Coronary artery (tissue), 2 donors: ENCODE results near the gene ABTB2.

Experiments used
- DNase-seq: peaks from one replicate; pipeline ENCODE4 v3.0.0-alpha.2; 2017; ENCODE audit warnings: low spot score
- H3K27ac ChIP-seq, 2 donors: fragments of 200-600 bp; sonication (generic); one replicate each; pipeline ENCODE4 v1.5.1; 2016 to 2019
- H3K4me3 ChIP-seq: fragments of 200-600 bp; sonication (generic); 2 replicates; pipeline ENCODE4 v1.5.1; 2016; ENCODE audit warnings: mild to moderate bottlenecking, moderate library complexity
- TF ChIP-seq, protein P1 (sequence below): fragments of 200-600 bp; sonication (generic); IDR thresholded peaks from one replicate; pipeline ENCODE4 v1.5.1; 2019; ENCODE audit warnings: antibody characterized with exemption

The ABTB2 gene

DNA sequence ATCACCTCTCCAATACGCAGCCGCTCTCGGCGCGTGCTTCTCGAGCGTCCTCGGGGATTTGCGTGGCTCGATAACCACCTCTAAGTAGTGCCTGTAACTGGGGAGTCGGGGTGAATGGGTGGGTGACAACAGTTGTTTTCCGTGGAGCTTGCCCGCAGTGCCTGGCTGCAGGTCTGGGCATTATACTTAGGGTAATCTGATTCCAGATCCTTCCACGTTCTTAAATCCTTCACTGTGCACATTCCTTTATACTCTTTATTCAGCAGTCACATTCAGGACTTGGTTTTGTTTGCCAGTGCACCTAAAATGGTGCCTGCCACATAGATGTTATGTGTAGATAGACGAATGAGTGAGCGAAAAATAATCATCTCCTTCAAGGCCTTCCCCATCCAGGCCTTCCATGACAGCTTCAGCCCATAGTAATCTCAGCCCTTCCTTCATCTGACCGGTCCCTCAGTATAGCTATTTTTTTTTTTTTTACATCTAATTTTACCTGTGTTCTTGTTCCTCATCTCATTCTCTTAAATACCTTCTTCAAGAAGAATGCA, 251.8 kb downstream of the ABTB2 start:
- H3K4me3 ChIP-seq = peak overlapping the region; percentile 86
- DNase-seq = no peak
- H3K27ac ChIP-seq = peak overlapping the region; percentile 94 to 95
- TF ChIP-seq, protein P1, sequence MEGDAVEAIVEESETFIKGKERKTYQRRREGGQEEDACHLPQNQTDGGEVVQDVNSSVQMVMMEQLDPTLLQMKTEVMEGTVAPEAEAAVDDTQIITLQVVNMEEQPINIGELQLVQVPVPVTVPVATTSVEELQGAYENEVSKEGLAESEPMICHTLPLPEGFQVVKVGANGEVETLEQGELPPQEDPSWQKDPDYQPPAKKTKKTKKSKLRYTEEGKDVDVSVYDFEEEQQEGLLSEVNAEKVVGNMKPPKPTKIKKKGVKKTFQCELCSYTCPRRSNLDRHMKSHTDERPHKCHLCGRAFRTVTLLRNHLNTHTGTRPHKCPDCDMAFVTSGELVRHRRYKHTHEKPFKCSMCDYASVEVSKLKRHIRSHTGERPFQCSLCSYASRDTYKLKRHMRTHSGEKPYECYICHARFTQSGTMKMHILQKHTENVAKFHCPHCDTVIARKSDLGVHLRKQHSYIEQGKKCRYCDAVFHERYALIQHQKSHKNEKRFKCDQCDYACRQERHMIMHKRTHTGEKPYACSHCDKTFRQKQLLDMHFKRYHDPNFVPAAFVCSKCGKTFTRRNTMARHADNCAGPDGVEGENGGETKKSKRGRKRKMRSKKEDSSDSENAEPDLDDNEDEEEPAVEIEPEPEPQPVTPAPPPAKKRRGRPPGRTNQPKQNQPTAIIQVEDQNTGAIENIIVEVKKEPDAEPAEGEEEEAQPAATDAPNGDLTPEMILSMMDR = no peak

DNA sequence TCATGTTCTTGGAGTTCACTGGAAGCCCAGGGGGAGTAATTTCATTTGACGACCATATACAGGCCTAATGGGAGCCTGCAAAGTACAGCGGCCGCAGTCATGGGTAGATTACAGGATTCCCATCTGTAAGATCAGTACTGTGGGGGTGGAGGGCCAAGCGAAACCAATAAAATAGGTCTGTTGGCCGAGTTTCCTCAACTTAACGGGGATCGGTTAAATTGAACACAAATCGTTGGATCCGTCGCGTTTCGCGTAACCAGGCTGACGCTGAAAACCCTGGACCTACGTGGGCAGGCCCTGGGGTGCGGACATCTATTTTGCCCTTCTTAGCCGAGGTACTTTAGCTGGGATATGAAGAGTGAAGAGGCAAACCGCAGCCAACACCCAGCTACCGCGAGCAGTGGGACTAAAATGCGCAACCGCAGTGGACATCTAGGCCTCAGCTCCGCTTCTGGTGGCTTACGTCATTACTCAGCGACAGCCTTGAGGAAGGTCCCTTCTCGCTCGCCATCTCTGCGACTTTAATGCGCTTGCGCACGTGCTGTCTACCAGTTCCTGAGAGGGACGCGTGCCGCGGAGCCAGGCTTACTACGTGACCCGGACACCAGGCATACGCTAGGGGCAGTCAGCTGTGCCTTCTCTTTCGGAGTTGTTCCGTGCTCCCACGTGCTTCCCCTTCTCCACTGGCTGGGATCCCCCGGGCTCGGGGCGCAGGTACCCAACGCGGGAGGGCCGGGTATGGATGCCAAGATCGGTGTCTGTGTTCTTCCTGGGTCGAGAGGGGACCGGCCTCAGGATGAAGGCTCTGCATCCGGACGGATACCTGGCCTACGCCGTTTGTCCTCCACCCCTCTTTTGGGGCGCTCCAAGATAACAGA, 252.5 kb downstream of the ABTB2 start, which contains the start of gene NAT10:
NAT10 (plus strand) TSS at position 551 of the 878 bp plus-strand sequence. CDS start 2,597 bp downstream, outside the sequence.
- DNase-seq = peak; percentile 98
- Histone ChIP-seq H3K4me3 (peak within 1 kb of the TSS; percentile 86), H3K27ac (peak within 1 kb of the TSS; percentile 94 to 95)
- TF ChIP-seq, protein P1 = no peak

DNA sequence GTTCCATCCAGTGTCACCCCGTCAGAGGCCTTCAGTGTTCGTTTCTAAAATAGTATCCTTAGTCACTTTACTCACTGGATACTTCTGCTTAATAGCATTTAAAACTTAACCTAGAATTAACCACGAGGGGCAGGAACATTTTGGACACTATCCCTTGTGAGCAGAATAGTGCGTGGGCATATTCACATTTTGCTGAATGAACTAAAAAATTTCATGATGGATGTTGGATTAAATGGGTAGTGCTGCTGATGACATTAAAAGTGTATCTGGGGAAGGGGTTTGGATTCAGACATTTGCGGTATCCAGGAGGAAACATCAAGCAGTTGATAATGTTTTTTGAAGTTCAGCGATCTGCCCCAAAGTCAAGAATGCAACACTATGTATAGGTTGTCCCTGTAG, 253.1 kb downstream of the ABTB2 start:
- Histone ChIP-seq H3K27ac (peak overlapping the region; percentile 94 to 95), H3K4me3 (peak overlapping the region; percentile 86)
- DNase-seq = no peak
- TF ChIP-seq, protein P1 = no peak
